Activated CD4-positive, alpha-beta T cell treated with anti-CD3 and anti-CD28 coated beads for 36 hours (primary cell): ENCODE measurements around the gene PHACTR1. TPM values are rescaled to one million over a fixed set of nuclear protein-coding genes. Genes with fewer than 3 reads are reported as not detected.

Experiments used
- ATAC-seq: fragments of 200-7000 bp; cut with Tn5 transposase; one replicate; pipeline ENCODE4 v1.10.0; 2021; ENCODE audit warnings: mild to moderate bottlenecking, moderate library complexity
- CTCF ChIA-PET: fragments of 350-600 bp; sonication (Branson Sonifier 250); formaldehyde crosslinking; loops from one replicate; lab custom pipeline; 2021; ENCODE audit warnings: antibody characterized with exemption; lab: Charles Lee
- POLR2A ChIA-PET: fragments of 350-600 bp; sonication (Branson Sonifier 250); formaldehyde crosslinking; loops from one replicate; lab custom pipeline; 2021; ENCODE audit warnings: antibody characterized with exemption, inconsistent platforms; lab: Charles Lee
- DNase-seq: peaks from one replicate; pipeline ENCODE4 v3.0.0-alpha.2; 2020
- H3K27ac Mint-ChIP-seq: one replicate; pipeline ENCODE4 v1.8.0; 2021; ENCODE audit warnings: mixed read lengths
- H3K27me3 Mint-ChIP-seq: one replicate; pipeline ENCODE4 v1.8.0; 2021; ENCODE audit warnings: mixed read lengths
- H3K36me3 Mint-ChIP-seq: one replicate; pipeline ENCODE4 v1.8.0; 2021; ENCODE audit warnings: low read depth, mixed read lengths
- H3K4me1 Mint-ChIP-seq: one replicate; pipeline ENCODE4 v1.8.0; 2021; ENCODE audit warnings: mixed read lengths
- H3K4me3 Mint-ChIP-seq: one replicate; pipeline ENCODE4 v1.8.0; 2021; ENCODE audit warnings: mild to moderate bottlenecking, moderate library complexity, mixed read lengths
- H3K9me3 Mint-ChIP-seq: one replicate; pipeline ENCODE4 v1.8.0; 2021; ENCODE audit warnings: low read depth, mixed read lengths
- intact Hi-C, 2 experiments: fragments of 100-400 bp; cut with DNase I in 1 of 2; cut with micrococcal nuclease in 1 of 2; formaldehyde crosslinking; loops; one replicate each; pipeline versions ENCODE4 v1.14.2 to v1.15.1; 2022 to 2024; cut with DNase I, micrococcal nuclease
- total RNA-seq, 2 experiments: library from RNA; stranded (reverse); gene quantifications; one replicate each; pipeline ENCODE4 v1.2.3, GENCODE V29; 2021

Gene PHACTR1
- total RNA-seq, 2 experiments from 2014 or later, result 0.07 TPM; not detected in 1

- Mint-ChIP-seq H3K27ac (no peak overlapping the region), H3K4me1 (no peaks in the 10 kb centered on the region), H3K27me3 (peaks cover 3% of the 10 kb centered on the region), H3K9me3 (peaks cover 8% of the 10 kb centered on the region), H3K36me3 (no peaks in the 10 kb centered on the region), H3K4me3 (no peak overlapping the region)
- ChIA-PET POLR2A (no interaction called here), CTCF (interaction anchor here (0.5 kb wide), 1 partner anchor 71 kb away, joined by 3 read pairs; no protein-coding TSS in a partner anchor)
- DNase-seq (no peak), ATAC-seq (no peak)
- intact Hi-C loops, result no loop called here
These were observed 119.4 kb downstream of the PHACTR1 start for GRCh38 chr6:12836009-12836408.

GRCh38 chr6:12841619-12842018 is 125.1 kb downstream of the PHACTR1 start:
- H3K4me1 Mint-ChIP-seq, result no peaks in the 10 kb centered on the region
- ChIA-PET CTCF (no interaction called here), POLR2A (no interaction called here)
- peaks cover 3% of the 10 kb centered on the region for H3K27me3 Mint-ChIP-seq
- intact Hi-C loops, result no loop called here
- peaks cover 8% of the 10 kb centered on the region for H3K9me3 Mint-ChIP-seq
- H3K27ac Mint-ChIP-seq, result no peak overlapping the region
- DNase-seq (no peak), ATAC-seq (no peak)
- no peaks in the 10 kb centered on the region for H3K36me3 Mint-ChIP-seq
- H3K4me3 Mint-ChIP-seq, result no peak overlapping the region

DNA sequence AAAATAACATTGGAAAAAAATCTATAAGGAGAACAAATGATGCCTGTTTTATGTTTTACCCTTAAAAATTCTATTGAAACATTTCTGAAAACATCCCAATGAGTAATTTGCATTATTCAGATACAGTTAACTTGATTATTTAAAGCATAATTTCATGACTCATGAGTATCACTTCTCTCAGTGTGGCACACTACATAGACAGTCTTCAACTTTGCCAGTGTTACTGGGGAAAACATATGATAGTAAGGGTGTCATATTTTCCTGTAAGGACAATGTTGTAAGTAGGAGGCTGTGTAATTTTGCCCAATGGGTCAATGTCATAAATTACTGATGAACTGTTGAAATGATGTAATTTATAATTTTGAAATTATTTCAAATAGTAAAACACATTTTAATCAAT is 125.5 kb downstream of the PHACTR1 start:
- H3K27ac Mint-ChIP-seq, result no peak overlapping the region
- no peak overlapping the region for H3K4me3 Mint-ChIP-seq
- H3K36me3 Mint-ChIP-seq, result no peaks in the 10 kb centered on the region
- H3K27me3 Mint-ChIP-seq, result no peaks in the 10 kb centered on the region
- ChIA-PET CTCF (interaction anchor here (0.6 kb wide), 1 partner anchor 46 kb away, joined by 3 read pairs; no protein-coding TSS in a partner anchor), POLR2A (no interaction called here)
- DNase-seq, result no peak
- peaks cover 5% of the 10 kb centered on the region for H3K9me3 Mint-ChIP-seq
- intact Hi-C loops, result no loop called here
- no peak for ATAC-seq
- no peaks in the 10 kb centered on the region for H3K4me1 Mint-ChIP-seq

DNA sequence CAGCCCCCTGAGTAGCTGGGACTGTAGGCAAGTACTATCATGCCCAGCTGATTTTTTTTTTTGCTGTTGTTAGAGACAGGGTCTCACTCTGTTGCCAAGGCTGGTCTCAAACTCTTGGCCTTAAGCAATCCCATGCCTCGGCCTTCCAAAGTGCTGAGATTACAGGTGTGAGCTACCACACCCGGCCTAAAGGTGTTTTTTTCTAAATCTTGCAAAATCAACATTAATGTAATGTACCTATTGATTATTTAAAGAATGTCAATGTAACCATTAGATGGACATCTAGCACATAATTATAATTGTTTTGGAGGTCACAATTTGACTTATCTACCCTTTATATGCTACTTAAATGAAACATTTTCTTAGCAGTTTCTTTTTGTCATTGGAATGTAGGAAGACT is 126.1 kb downstream of the PHACTR1 start:
- H3K27me3 Mint-ChIP-seq, result no peaks in the 10 kb centered on the region
- H3K27ac Mint-ChIP-seq, result no peak overlapping the region
- DNase-seq (no peak), ATAC-seq (no peak)
- H3K4me3 Mint-ChIP-seq, result no peak overlapping the region
- CTCF ChIA-PET, result interaction anchor here (0.6 kb wide), 1 partner anchor 45 kb away, joined by 3 read pairs; no protein-coding TSS in a partner anchor
- no peaks in the 10 kb centered on the region for H3K36me3 Mint-ChIP-seq
- H3K4me1 Mint-ChIP-seq, result no peaks in the 10 kb centered on the region
- intact Hi-C loops, result no loop called here
- H3K9me3 Mint-ChIP-seq, result peaks cover 5% of the 10 kb centered on the region
- POLR2A ChIA-PET, result no interaction called here

DNA sequence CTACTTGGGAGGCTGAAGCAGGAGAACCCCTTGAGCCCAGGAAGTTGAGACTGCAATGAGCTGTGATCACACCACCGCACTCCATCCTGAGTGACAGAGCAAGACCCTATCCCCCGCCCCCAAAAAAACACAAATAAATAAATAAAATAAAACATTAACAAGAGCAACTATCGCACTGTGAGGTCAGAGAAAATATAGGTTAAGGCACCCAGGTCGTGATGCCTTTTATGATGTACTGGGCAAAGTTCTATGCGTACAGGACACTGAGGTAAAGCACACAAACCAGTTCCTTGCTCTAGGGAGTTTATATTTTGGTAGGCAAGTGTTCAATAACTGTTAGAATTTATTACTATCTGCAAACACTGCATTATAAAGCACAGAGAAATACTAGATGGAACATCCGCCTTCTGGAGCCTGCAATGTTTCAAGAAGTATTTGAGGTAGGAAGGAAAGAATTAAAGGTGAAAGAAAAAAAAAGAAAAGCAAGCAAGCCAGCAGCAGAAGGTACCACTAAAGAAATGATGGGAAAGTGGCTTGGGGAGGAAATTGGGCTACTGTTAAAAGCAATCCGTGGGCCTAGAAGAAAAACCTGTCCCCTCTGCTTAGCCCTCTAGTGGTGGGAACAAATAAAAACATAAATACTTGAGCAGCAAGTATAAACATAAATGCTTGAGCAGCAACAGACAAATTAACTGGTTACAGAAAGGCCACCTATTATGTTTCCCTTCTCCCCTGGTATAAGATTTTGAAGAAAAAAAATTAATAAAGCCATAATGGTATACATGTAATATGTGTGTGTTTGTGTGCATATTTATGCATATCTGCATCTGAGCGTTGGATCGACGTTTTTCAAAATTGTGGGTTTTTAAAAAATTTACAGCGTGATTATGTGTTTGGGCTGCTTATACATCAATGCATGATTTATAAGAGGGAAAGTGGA is 128.0 kb downstream of the PHACTR1 start:
- CTCF ChIA-PET, result no interaction called here
- H3K36me3 Mint-ChIP-seq, result no peaks in the 10 kb centered on the region
- no peak overlapping the region for H3K27ac Mint-ChIP-seq
- no peak for ATAC-seq
- H3K27me3 Mint-ChIP-seq, result peaks cover 4% of the 10 kb centered on the region
- no peak for DNase-seq
- H3K4me1 Mint-ChIP-seq, result no peaks in the 10 kb centered on the region
- intact Hi-C loops, result loop anchor here in 1 of 2 experiments (1.0 kb wide), 1 partner anchor 206 kb away; no protein-coding TSS in a partner anchor
- POLR2A ChIA-PET, result no interaction called here
- no peak overlapping the region for H3K4me3 Mint-ChIP-seq
- no peaks in the 10 kb centered on the region for H3K9me3 Mint-ChIP-seq

GRCh38 chr6:12845224-12846004 is 128.8 kb downstream of the PHACTR1 start:
- Mint-ChIP-seq H3K36me3 (no peaks in the 10 kb centered on the region), H3K9me3 (no peaks in the 10 kb centered on the region), H3K4me3 (no peak overlapping the region), H3K27ac (no peak overlapping the region), H3K4me1 (no peaks in the 10 kb centered on the region), H3K27me3 (peaks cover 7% of the 10 kb centered on the region)
- intact Hi-C loops, result no loop called here
- ChIA-PET CTCF (interaction anchor here (1.1 to 1.9 kb wide), 2 partner anchors 13 to 30 kb away, joined by 4 to 5 read pairs; no protein-coding TSS in a partner anchor), POLR2A (no interaction called here)
- ATAC-seq (no peak), DNase-seq (no peak)

DNA sequence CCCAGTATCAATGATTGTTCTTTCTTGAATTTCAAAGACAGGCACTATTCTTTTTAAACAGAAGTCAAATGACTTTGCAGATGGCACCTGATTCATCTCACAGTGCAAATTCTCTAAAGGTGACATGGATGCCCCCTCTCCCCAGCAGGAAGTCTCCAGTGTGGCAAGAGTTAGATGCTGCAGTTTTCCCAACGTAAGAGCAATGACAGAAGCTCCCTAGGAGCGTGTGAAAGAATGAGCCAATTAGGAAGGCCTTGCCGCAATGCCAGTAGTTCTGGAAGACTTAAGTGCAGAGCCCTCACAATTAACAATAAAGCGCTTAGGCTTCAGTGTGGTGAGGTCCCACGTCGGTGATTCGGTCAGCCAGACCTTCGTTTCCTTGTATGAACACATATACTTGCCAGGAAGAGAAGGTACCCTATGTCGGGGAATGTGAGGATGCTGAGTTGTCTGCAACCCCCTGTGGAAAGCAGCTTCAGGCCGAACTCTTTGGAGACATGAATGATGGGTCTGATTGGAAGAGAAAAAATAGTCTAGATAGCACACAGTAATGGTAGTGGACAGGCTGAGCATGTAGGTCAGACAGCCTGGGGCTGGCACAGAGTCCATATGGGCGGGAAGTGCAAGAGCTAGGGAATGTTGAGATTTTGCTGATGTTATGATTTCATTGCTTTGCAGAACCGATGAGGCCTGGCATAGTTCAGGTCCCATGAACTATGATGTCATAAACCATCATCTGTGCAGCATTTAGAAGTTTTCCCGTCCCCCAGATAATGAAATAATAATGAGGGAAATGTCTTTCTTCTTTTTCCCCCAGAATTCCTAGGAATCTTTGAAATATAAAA is 132.6 kb downstream of the PHACTR1 start:
- no peak for DNase-seq
- Mint-ChIP-seq H3K27me3 (peaks cover 7% of the 10 kb centered on the region), H3K4me3 (no peak overlapping the region), H3K9me3 (no peaks in the 10 kb centered on the region), H3K4me1 (no peaks in the 10 kb centered on the region), H3K36me3 (no peaks in the 10 kb centered on the region), H3K27ac (no peak overlapping the region)
- intact Hi-C loops, result no loop called here
- ChIA-PET POLR2A (no interaction called here), CTCF (no interaction called here)
- ATAC-seq, result no peak

- intact Hi-C loops, result no loop called here
- no peak for DNase-seq
- Mint-ChIP-seq H3K9me3 (no peaks in the 10 kb centered on the region), H3K36me3 (no peaks in the 10 kb centered on the region), H3K4me3 (no peak overlapping the region), H3K27me3 (peaks cover 7% of the 10 kb centered on the region), H3K27ac (no peak overlapping the region), H3K4me1 (no peaks in the 10 kb centered on the region)
- ChIA-PET POLR2A (no interaction called here), CTCF (no interaction called here)
- ATAC-seq, result no peak
These were observed 133.2 kb downstream of the PHACTR1 start for GRCh38 chr6:12849809-12850198.

GRCh38 chr6:12851123-12851695 is 134.6 kb downstream of the PHACTR1 start:
- ChIA-PET POLR2A (no interaction called here), CTCF (no interaction called here)
- peaks cover 7% of the 10 kb centered on the region for H3K27me3 Mint-ChIP-seq

GRCh38 chr6:12861603-12862002 is 145.0 kb downstream of the PHACTR1 start:
- no peaks in the 10 kb centered on the region for H3K9me3 Mint-ChIP-seq
- H3K27me3 Mint-ChIP-seq, result peaks cover 3% of the 10 kb centered on the region
- H3K4me3 Mint-ChIP-seq, result no peak overlapping the region
- CTCF ChIA-PET, result no interaction called here
- no peaks in the 10 kb centered on the region for H3K36me3 Mint-ChIP-seq
- no peak overlapping the region for H3K27ac Mint-ChIP-seq
- ATAC-seq (no peak), DNase-seq (no peak)
- H3K4me1 Mint-ChIP-seq, result no peaks in the 10 kb centered on the region
- POLR2A ChIA-PET, result no interaction called here
- intact Hi-C loops, result no loop called here

More at GRCh38 chr6:12851123-12851695, 134.6 kb downstream of the PHACTR1 start:
- no peaks in the 10 kb centered on the region for H3K36me3 Mint-ChIP-seq
- H3K27ac Mint-ChIP-seq, result no peak overlapping the region
- no peak overlapping the region for H3K4me3 Mint-ChIP-seq
- ATAC-seq (no peak), DNase-seq (no peak)
- no peaks in the 10 kb centered on the region for H3K4me1 Mint-ChIP-seq
- intact Hi-C loops, result no loop called here
- no peaks in the 10 kb centered on the region for H3K9me3 Mint-ChIP-seq

GRCh38 chr6:12865117-12865516 is 148.6 kb downstream of the PHACTR1 start:
- ATAC-seq (no peak), DNase-seq (no peak)
- no peak overlapping the region for H3K4me3 Mint-ChIP-seq
- ChIA-PET POLR2A (no interaction called here), CTCF (no interaction called here)
- H3K4me1 Mint-ChIP-seq, result no peaks in the 10 kb centered on the region
- H3K27ac Mint-ChIP-seq, result no peak overlapping the region
- intact Hi-C loops, result no loop called here
- peaks cover 5% of the 10 kb centered on the region for H3K27me3 Mint-ChIP-seq
- no peaks in the 10 kb centered on the region for H3K9me3 Mint-ChIP-seq
- no peaks in the 10 kb centered on the region for H3K36me3 Mint-ChIP-seq
